Keratinocyte (primary cell): ENCODE measurements around the gene CLEC16A. TPM values are rescaled to one million over a fixed set of nuclear protein-coding genes. Genes with fewer than 3 reads are reported as not detected.

Experiments
- DNase-seq: peaks from one replicate; pipeline ENCODE4 v3.0.0-alpha.2; 2011; ENCODE audit warnings: low read depth, missing footprints, low spot score
- FAIRE-seq: peaks from 2 replicates; lab custom pipeline; 2011; peaks lifted over from hg19 to GRCh38; lab: Jason Lieb, UNC
- H2AFZ ChIP-seq: 2 replicates; pipeline ENCODE4 v1.6.0; 2012; ENCODE audit warnings: low read length, control low read depth, inconsistent platforms; ENCODE audit not compliant: control insufficient read depth
- H3K27ac ChIP-seq: 2 replicates; pipeline ENCODE4 v1.5.1; 2011; ENCODE audit warnings: low read length; ENCODE audit not compliant: control insufficient read depth, insufficient read depth
- H3K27me3 ChIP-seq: 3 replicates; pipeline ENCODE4 v1.6.0; 2011; ENCODE audit warnings: low read length; ENCODE audit not compliant: control insufficient read depth, insufficient read depth; ENCODE audit errors: extremely low read depth
- H3K36me3 ChIP-seq, 2 experiments: 2 replicates in 1 of 2; 3 replicates in 1 of 2; pipeline ENCODE4 v1.5.1; 2011; ENCODE audit warnings: low read length in 2 of 2, mild to moderate bottlenecking in 1 of 2; ENCODE audit not compliant: control insufficient read depth in 2 of 2, insufficient read depth in 2 of 2; ENCODE audit errors: extremely low read depth in 1 of 2
- H3K4me1 ChIP-seq: 3 replicates; pipeline ENCODE4 v1.5.1; 2011; ENCODE audit warnings: low read length; ENCODE audit not compliant: control insufficient read depth, insufficient read depth; ENCODE audit errors: extremely low read depth
- H3K4me2 ChIP-seq: 3 replicates; pipeline ENCODE4 v1.6.0; 2011; ENCODE audit warnings: low read depth, low read length; ENCODE audit not compliant: control insufficient read depth, insufficient read depth; ENCODE audit errors: extremely low read depth
- H3K4me3 ChIP-seq, 3 experiments: fragments of 200-600 bp in 1 of 3; sonication (generic) in 1 of 3; 2 replicates in 2 of 3; 3 replicates in 1 of 3; pipeline ENCODE4 v1.5.1; 2011 to 2016; ENCODE audit warnings: low read length in 3 of 3, mild to moderate bottlenecking in 3 of 3, control low read depth in 2 of 3, inconsistent platforms in 1 of 3, low read depth in 1 of 3, mixed read lengths in 1 of 3, mixed run types in 1 of 3, moderate library complexity in 1 of 3; ENCODE audit not compliant: control insufficient read depth in 2 of 3, insufficient read depth in 2 of 3; ENCODE audit errors: extremely low read depth in 1 of 3
- H3K79me2 ChIP-seq: 2 replicates; pipeline ENCODE4 v1.6.0; 2012; ENCODE audit warnings: low read length; ENCODE audit not compliant: control insufficient read depth, insufficient read depth
- H3K9ac ChIP-seq: 3 replicates; pipeline ENCODE4 v1.6.0; 2011; ENCODE audit warnings: low read length; ENCODE audit not compliant: control insufficient read depth, insufficient read depth; ENCODE audit errors: extremely low read depth
- H3K9me1 ChIP-seq: 3 replicates; pipeline ENCODE4 v1.6.0; 2011; ENCODE audit warnings: low read length; ENCODE audit not compliant: control insufficient read depth, insufficient read depth; ENCODE audit errors: extremely low read depth
- H3K9me3 ChIP-seq: 2 replicates; pipeline ENCODE4 v1.5.1; 2012; ENCODE audit warnings: low read depth, low read length; ENCODE audit not compliant: control insufficient read depth
- H4K20me1 ChIP-seq: 3 replicates; pipeline ENCODE4 v1.6.0; 2011; ENCODE audit warnings: low read length; ENCODE audit not compliant: control insufficient read depth, insufficient read depth; ENCODE audit errors: extremely low read depth
- CTCF ChIP-seq, 3 experiments: IDR thresholded peaks in 1 of 3; conservative IDR thresholded peaks in 1 of 3; optimal IDR thresholded peaks in 1 of 3; 2 replicates in 2 of 3; 3 replicates in 1 of 3; pipeline versions ENCODE3 to v1.5.1; 2011; ENCODE audit warnings: low read length in 3 of 3, mild to moderate bottlenecking in 3 of 3, moderate library complexity in 2 of 3, control low read depth in 1 of 3, inconsistent platforms in 1 of 3; ENCODE audit not compliant: insufficient read depth in 2 of 3; ENCODE audit errors: extremely low read depth in 1 of 3
- EZH2 ChIP-seq: IDR thresholded peaks from one replicate; pipeline ENCODE4 v1.6.1; 2012; ENCODE audit warnings: inconsistent platforms, mild to moderate bottlenecking, low read length, moderate library complexity
- dilution Hi-C: fragments of 300-500 bp; cut with MboI; formaldehyde crosslinking; loops from one replicate; pipeline ENCODE4 v1.7.0; 2020; ENCODE audit warnings: low sequenced_read_pairs; ENCODE audit not compliant: extremely low pct_ligation_motif_present
- polyA plus RNA-seq, 5 experiments: library from polyadenylated mRNA; depleted of rRNA in 3 of 5; stranded (reverse) in 3 of 5; stranded (forward) in 1 of 5; unstranded in 1 of 5; fragments of >200 nt; gene quantifications; 1 replicate in 1 of 5; 2 replicates in 3 of 5; 3 replicates in 1 of 5; pipeline versions ENCODE4 v1.2.1 to v1.2.3, GENCODE V29; 2011 to 2012; ENCODE audit warnings: missing spikeins in 2 of 5, low read depth in 1 of 5, low replicate concordance in 1 of 5

The CLEC16A gene
- polyA plus RNA-seq, 1 donor (not counting 4 experiments of a cell fraction or from before 2014, with no cell fraction given), result 9.5 TPM

GRCh38 chr16:11004973-11005610 lies 60.7 kb downstream of the CLEC16A start:
- H2AFZ ChIP-seq, result no peak overlapping the region

GRCh38 chr16:11005611-11005975 lies 61.2 kb downstream of the CLEC16A start:
- H3K4me2 ChIP-seq, result peak overlapping the region; percentile 36

More at GRCh38 chr16:11004973-11005610, 60.7 kb downstream of the CLEC16A start:
- peaks cover 48% of the 10 kb centered on the region for H3K4me1 ChIP-seq
- peak overlapping the region; percentile 73 for H3K27ac ChIP-seq
- peak overlapping the region; percentile 36 for H3K4me2 ChIP-seq
- DNase-seq, result no peak
- peak; percentile 92 for FAIRE-seq
- no peaks in the 10 kb centered on the region for H3K27me3 ChIP-seq
- no peaks in the 10 kb centered on the region for H3K9me3 ChIP-seq
- no peaks in the 10 kb centered on the region for H3K79me2 ChIP-seq
- H3K9me1 ChIP-seq, result peaks cover 3% of the 10 kb centered on the region
- dilution Hi-C loops, result no loop called here
- TF ChIP-seq CTCF (optimal IDR thresholded peaks at IDR 0.05 in 1 of 3, IDR thresholded peaks at IDR 0.05 in 1 of 3, conservative IDR thresholded peaks at IDR 0.05 in 1 of 3; ENCODE audit: extremely low read depth in 1 of 3, insufficient read depth in 2 of 3, low read length in 3 of 3) (no peak), EZH2 (no peak)
- peak overlapping the region; percentile 47 for H3K9ac ChIP-seq
- no peak overlapping the region for H3K4me3 ChIP-seq
- H4K20me1 ChIP-seq, result no peaks in the 10 kb centered on the region
- H3K36me3 ChIP-seq, result peaks cover 1 to 3% of the 10 kb centered on the region in 2 experiments

More at GRCh38 chr16:11005611-11005975, 61.2 kb downstream of the CLEC16A start:
- dilution Hi-C loops, result no loop called here
- no peak overlapping the region for H2AFZ ChIP-seq
- H3K9me3 ChIP-seq, result no peaks in the 10 kb centered on the region
- H3K4me3 ChIP-seq, result no peak overlapping the region
- H3K27me3 ChIP-seq, result no peaks in the 10 kb centered on the region
- H3K4me1 ChIP-seq, result peaks cover 48% of the 10 kb centered on the region
- DNase-seq (no peak), FAIRE-seq (peak; percentile 95)
- H3K79me2 ChIP-seq, result no peaks in the 10 kb centered on the region
- H3K36me3 ChIP-seq, result peaks cover 1 to 3% of the 10 kb centered on the region in 2 experiments
- H4K20me1 ChIP-seq, result no peaks in the 10 kb centered on the region
- H3K9me1 ChIP-seq, result peaks cover 3% of the 10 kb centered on the region
- no peak overlapping the region for H3K9ac ChIP-seq
- no peak for TF ChIP-seq CTCF (optimal IDR thresholded peaks at IDR 0.05 in 1 of 3, IDR thresholded peaks at IDR 0.05 in 1 of 3, conservative IDR thresholded peaks at IDR 0.05 in 1 of 3; ENCODE audit: extremely low read depth in 1 of 3, insufficient read depth in 2 of 3, low read length in 3 of 3)
- peak overlapping the region; percentile 73 for H3K27ac ChIP-seq
